HepG2 (cell line): Measurements from ENCODE around the gene PPP1R1B. TPM values are rescaled to one million over a fixed set of nuclear protein-coding genes. Genes with fewer than 3 reads are reported as not detected.

ENCODE experiments used
- AHDC1 ChIP-seq: sonication (generic); formaldehyde crosslinking; IDR thresholded peaks from 2 replicates; pipeline ENCODE4 v1.5.1; 2020; ENCODE audit warnings: mild to moderate bottlenecking, missing genetic modification reagents, borderline replicate concordance
- BRCA1 ChIP-seq: sonication (generic); formaldehyde crosslinking; IDR thresholded peaks from 2 replicates; pipeline ENCODE4 v1.4.0; 2020; ENCODE audit warnings: missing genetic modification reagents
- BRD4 ChIP-seq: sonication (generic); formaldehyde crosslinking; IDR thresholded peaks from 2 replicates; pipeline ENCODE4 v1.4.0; 2020; ENCODE audit warnings: missing genetic modification reagents
- HNF1A ChIP-seq, 2 experiments: sonication (generic) in 1 of 2; formaldehyde crosslinking in 1 of 2; IDR thresholded peaks; 2 replicates each; pipeline versions ENCODE4 v1.4.0 to v1.6.1; 2016 to 2020; ENCODE audit warnings: borderline replicate concordance in 1 of 2, low read depth in 1 of 2, mild to moderate bottlenecking in 1 of 2, missing genetic modification reagents in 1 of 2
- JDP2 ChIP-seq: sonication (generic); formaldehyde crosslinking; IDR thresholded peaks from 2 replicates; pipeline ENCODE4 v1.8.1; 2022; ENCODE audit warnings: missing genetic modification reagents, borderline replicate concordance
- NFATC3 ChIP-seq: sonication (generic); formaldehyde crosslinking; IDR thresholded peaks from 2 replicates; pipeline ENCODE4 v1.5.1; 2020; ENCODE audit warnings: mild to moderate bottlenecking, missing genetic modification reagents
- TIGD3 ChIP-seq: sonication (generic); formaldehyde crosslinking; IDR thresholded peaks from 2 replicates; pipeline ENCODE4 v1.5.1; 2020; ENCODE audit warnings: mild to moderate bottlenecking, missing genetic modification reagents, borderline replicate concordance
- ZBTB49 ChIP-seq: sonication (generic); formaldehyde crosslinking; IDR thresholded peaks from 2 replicates; pipeline ENCODE4 v1.4.0; 2020; ENCODE audit warnings: missing genetic modification reagents, borderline replicate concordance
- ZMYM3 ChIP-seq: sonication (generic); formaldehyde crosslinking; IDR thresholded peaks from 2 replicates; pipeline ENCODE4 v1.5.1; 2020; ENCODE audit warnings: mild to moderate bottlenecking, missing genetic modification reagents
- ZNF274 ChIP-seq: sonication (generic); formaldehyde crosslinking; IDR thresholded peaks from 2 replicates; pipeline ENCODE4 v1.5.1; 2020; ENCODE audit warnings: mild to moderate bottlenecking, missing genetic modification reagents
- ZNF296 ChIP-seq: sonication (generic); formaldehyde crosslinking; conservative IDR thresholded peaks from 2 replicates; pipeline ENCODE4 v1.5.0; 2020; ENCODE audit warnings: mild to moderate bottlenecking, missing genetic modification reagents
- ZNF652 ChIP-seq: IDR thresholded peaks from 2 replicates; pipeline ENCODE4 v1.6.1; 2016; ENCODE audit warnings: low read depth, borderline replicate concordance
- ZNF777 ChIP-seq: sonication (generic); formaldehyde crosslinking; IDR thresholded peaks from 2 replicates; pipeline ENCODE4 v1.4.0; 2020; ENCODE audit warnings: missing genetic modification reagents
- polyA plus RNA-seq, 8 experiments: library from polyadenylated mRNA; depleted of rRNA in 3 of 8; stranded (reverse) in 7 of 8; unstranded in 1 of 8; fragments of >200 nt; fragmentation: Illumina TruSeq in 4 of 8; extraction: Trizol in 4 of 8; gene quantifications; 2 replicates each; pipeline versions ENCODE4 v1.2.1 to v1.2.3, GENCODE V29; 2011 to 2016; ENCODE audit warnings: low read depth in 4 of 8, missing spikeins in 1 of 8, mixed read lengths in 1 of 8; ENCODE audit not compliant: insufficient read depth in 1 of 8
- total RNA-seq, 5 experiments: library from RNA; depleted of rRNA; stranded (reverse); fragments of >200 nt; fragmentation: Illumina TruSeq; extraction: Trizol; gene quantifications; 2 replicates each; pipeline ENCODE4 v1.2.3, GENCODE V29; 2016; ENCODE audit warnings: low read depth in 1 of 5

Gene PPP1R1B
- total and polyA plus RNA-seq, 2 of the 13 experiments (the other 11 are each of a cell fraction or from before 2014, with no cell fraction given), result 0.08 TPM; not detected in 1

GRCh38 chr17:39635614-39636176 lies 8.9 kb downstream of the PPP1R1B start (continued):
- TF ChIP-seq HNF1A (IDR thresholded peaks at IDR 0.05; ENCODE audit: low read depth), result no peak
- no peak for TF ChIP-seq HNF1A (CRISPR knock-in tag; IDR thresholded peaks at IDR 0.05; ENCODE audit: borderline replicate concordance)
- no peak for TF ChIP-seq ZBTB49 (CRISPR knock-in tag)
- TF ChIP-seq ZNF274 (CRISPR knock-in tag), result no peak
- TF ChIP-seq ZNF652, result no peak
- no peak for TF ChIP-seq ZNF777 (CRISPR knock-in tag)
- TF ChIP-seq BRD4 (CRISPR knock-in tag), result no peak
- TF ChIP-seq ZMYM3, result no peak
- TF ChIP-seq JDP2 (CRISPR knock-in tag), result no peak
- no peak for TF ChIP-seq BRCA1 (CRISPR knock-in tag)
- TF ChIP-seq TIGD3, result no peak
- TF ChIP-seq AHDC1 (CRISPR knock-in tag), result no peak
- no peak for TF ChIP-seq NFATC3
- 0 out of 2 replicates have a peak, but pooled peaks have one; percentile 36 for TF ChIP-seq ZNF296 (CRISPR knock-in tag)
